GM12801 (cell line): ENCODE measurements around the gene ATP10B.

Source experiments
- CTCF ChIP-seq: IDR thresholded peaks from one replicate; pipeline ENCODE4 v1.5.1; 2011; ENCODE audit warnings: control low read depth; ENCODE audit not compliant: insufficient read length; ENCODE audit errors: extremely low read depth

Gene ATP10B

GRCh38 chr5:160602744-160603143 lies 249.3 kb downstream of the ATP10B start:
- no peak for TF ChIP-seq CTCF

GRCh38 chr5:160601046-160601445 lies 251.0 kb downstream of the ATP10B start:
- no peak for TF ChIP-seq CTCF

- TF ChIP-seq CTCF = no peak
Observed at GRCh38 chr5:160573318-160573717, 278.7 kb downstream of the ATP10B start.

GRCh38 chr5:160567031-160567705 lies 284.8 kb downstream of the ATP10B start:
- TF ChIP-seq CTCF = no peak

- no peak for TF ChIP-seq CTCF
Observed at GRCh38 chr5:160565376-160565775, 286.6 kb downstream of the ATP10B start.

- no peak for TF ChIP-seq CTCF
Observed at GRCh38 chr5:160556846-160557245, 295.2 kb downstream of the ATP10B start.

GRCh38 chr5:160555971-160556631 lies 295.9 kb downstream of the ATP10B start:
- no peak for TF ChIP-seq CTCF
